GM12873 (cell line): ENCODE measurements around the gene GALNT7.
A peak's percentile ranks its signal among the peaks of the same experiment; 100 is the strongest.

Source experiments
- CTCF ChIP-seq: IDR thresholded peaks from 2 replicates; pipeline ENCODE4 v1.5.1; 2012; ENCODE audit warnings: low read depth, mild to moderate bottlenecking, moderate library complexity, low read length, control low read depth; ENCODE audit not compliant: insufficient read depth; ENCODE audit errors: missing control alignments

GALNT7 gene

GRCh38 chr4:173282626-173283025 is 114.0 kb downstream of the GALNT7 start:
- no peak for TF ChIP-seq CTCF

- no peak for TF ChIP-seq CTCF
Measured at GRCh38 chr4:173284463-173284862, 115.9 kb downstream of the GALNT7 start.

GRCh38 chr4:173287486-173287885 is 118.9 kb downstream of the GALNT7 start:
- TF ChIP-seq CTCF = no peak

GRCh38 chr4:173288296-173288695 is 119.7 kb downstream of the GALNT7 start:
- peak; percentile 60 for TF ChIP-seq CTCF

- no peak for TF ChIP-seq CTCF
Measured at GRCh38 chr4:173288698-173289352, 120.2 kb downstream of the GALNT7 start.

GRCh38 chr4:173289353-173289727 is 120.7 kb downstream of the GALNT7 start:
- no peak for TF ChIP-seq CTCF

- no peak for TF ChIP-seq CTCF
Measured at GRCh38 chr4:173291899-173292298, 123.3 kb downstream of the GALNT7 start.

- no peak for TF ChIP-seq CTCF
Measured at GRCh38 chr4:173293663-173294062, 125.1 kb downstream of the GALNT7 start.
